ENCODE results near the gene HSPB1.

DNA sequence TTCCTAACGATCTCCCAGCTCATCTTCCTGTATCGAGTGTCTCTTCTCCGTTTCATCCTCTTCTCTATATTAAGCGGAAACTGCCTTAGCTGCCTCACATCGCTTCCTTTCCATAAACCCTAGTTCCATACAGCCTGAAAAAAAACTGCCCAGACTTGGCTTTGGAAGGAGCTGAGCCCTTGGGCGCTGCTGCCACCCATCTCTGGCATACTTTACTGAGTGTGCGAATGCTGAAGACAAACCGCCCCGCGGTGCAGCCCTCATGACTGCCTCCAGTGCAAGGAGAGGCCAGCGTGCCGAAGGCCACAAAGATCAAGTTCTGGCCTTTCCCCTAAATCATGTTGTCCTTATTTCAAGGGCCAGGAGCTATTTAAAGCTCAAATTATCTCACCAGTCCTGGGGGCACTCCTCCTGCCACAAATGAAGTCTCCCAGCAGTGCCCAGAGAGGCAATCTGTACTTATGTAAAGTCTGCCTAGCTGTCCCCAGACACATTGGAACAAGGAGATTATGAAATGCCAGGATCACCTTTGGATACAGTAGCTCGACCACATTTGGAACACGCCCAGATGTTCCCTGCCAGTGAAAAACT lies 31.1 kb downstream of the HSPB1 start:
- TF ChIP-seq, protein P1, sequence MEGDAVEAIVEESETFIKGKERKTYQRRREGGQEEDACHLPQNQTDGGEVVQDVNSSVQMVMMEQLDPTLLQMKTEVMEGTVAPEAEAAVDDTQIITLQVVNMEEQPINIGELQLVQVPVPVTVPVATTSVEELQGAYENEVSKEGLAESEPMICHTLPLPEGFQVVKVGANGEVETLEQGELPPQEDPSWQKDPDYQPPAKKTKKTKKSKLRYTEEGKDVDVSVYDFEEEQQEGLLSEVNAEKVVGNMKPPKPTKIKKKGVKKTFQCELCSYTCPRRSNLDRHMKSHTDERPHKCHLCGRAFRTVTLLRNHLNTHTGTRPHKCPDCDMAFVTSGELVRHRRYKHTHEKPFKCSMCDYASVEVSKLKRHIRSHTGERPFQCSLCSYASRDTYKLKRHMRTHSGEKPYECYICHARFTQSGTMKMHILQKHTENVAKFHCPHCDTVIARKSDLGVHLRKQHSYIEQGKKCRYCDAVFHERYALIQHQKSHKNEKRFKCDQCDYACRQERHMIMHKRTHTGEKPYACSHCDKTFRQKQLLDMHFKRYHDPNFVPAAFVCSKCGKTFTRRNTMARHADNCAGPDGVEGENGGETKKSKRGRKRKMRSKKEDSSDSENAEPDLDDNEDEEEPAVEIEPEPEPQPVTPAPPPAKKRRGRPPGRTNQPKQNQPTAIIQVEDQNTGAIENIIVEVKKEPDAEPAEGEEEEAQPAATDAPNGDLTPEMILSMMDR (IDR thresholded peaks at IDR 0.05) = no peak
- TF ChIP-seq EZH2 (IDR thresholded peaks at IDR 0.05; ENCODE audit: borderline replicate concordance, insufficient read depth, low read depth, low read length, poor library complexity, severe bottlenecking) = no peak
